ENCODE data around the gene DRGX.

- TF ChIP-seq EZH2 (IDR thresholded peaks at IDR 0.05; ENCODE audit: borderline replicate concordance, insufficient read depth, low read length, poor library complexity, severe bottlenecking) (no peak), RAD21 (conservative IDR thresholded peaks at IDR 0.05) (no peak), EP300 (conservative IDR thresholded peaks at IDR 0.05; ENCODE audit: poor library complexity, severe bottlenecking) (no peak), TAF1 (IDR thresholded peaks at IDR 0.05; ENCODE audit: low read depth) (no peak), MXI1 (conservative IDR thresholded peaks at IDR 0.05; ENCODE audit: poor library complexity, severe bottlenecking) (no peak)
- TF ChIP-seq, protein P1, sequence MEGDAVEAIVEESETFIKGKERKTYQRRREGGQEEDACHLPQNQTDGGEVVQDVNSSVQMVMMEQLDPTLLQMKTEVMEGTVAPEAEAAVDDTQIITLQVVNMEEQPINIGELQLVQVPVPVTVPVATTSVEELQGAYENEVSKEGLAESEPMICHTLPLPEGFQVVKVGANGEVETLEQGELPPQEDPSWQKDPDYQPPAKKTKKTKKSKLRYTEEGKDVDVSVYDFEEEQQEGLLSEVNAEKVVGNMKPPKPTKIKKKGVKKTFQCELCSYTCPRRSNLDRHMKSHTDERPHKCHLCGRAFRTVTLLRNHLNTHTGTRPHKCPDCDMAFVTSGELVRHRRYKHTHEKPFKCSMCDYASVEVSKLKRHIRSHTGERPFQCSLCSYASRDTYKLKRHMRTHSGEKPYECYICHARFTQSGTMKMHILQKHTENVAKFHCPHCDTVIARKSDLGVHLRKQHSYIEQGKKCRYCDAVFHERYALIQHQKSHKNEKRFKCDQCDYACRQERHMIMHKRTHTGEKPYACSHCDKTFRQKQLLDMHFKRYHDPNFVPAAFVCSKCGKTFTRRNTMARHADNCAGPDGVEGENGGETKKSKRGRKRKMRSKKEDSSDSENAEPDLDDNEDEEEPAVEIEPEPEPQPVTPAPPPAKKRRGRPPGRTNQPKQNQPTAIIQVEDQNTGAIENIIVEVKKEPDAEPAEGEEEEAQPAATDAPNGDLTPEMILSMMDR (IDR thresholded peaks at IDR 0.05; ENCODE audit: poor library complexity, severe bottlenecking), result no peak
These were observed 13.1 kb downstream of the DRGX start for GRCh38 chr10:49382826-49383225.
